ENCODE data around the gene EHD4.

EHD4 gene

GRCh38 chr15:41949401-41950126, 22.8 kb downstream of the EHD4 start:
- H3F3A ChIP-seq (ENCODE audit: low read depth): no peaks in the 10 kb centered on the region
- no peaks in the 10 kb centered on the region for H4K20me1 ChIP-seq (ENCODE audit: insufficient read depth, low read length, poor library complexity, severe bottlenecking)
- H3K36me3 ChIP-seq (ENCODE audit: insufficient read depth, low read length): peaks cover 3% of the 10 kb centered on the region; the same call in 1 of the 2 replicates
- H3K9me3 ChIP-seq (ENCODE audit: insufficient read depth, low read depth, low read length): no peaks in the 10 kb centered on the region
- H3K9ac ChIP-seq (ENCODE audit: low read depth, low read length, poor library complexity, severe bottlenecking): no peak overlapping the region
- TF ChIP-seq EZH2phosphoT487 (IDR thresholded peaks at IDR 0.05; ENCODE audit: borderline replicate concordance): no peak
- no peak for TF ChIP-seq CTCF (conservative IDR thresholded peaks at IDR 0.05; ENCODE audit: low read length)
- H3K4me2 ChIP-seq (ENCODE audit: low read depth, low read length, poor library complexity, severe bottlenecking): no peak overlapping the region
- H3K4me3 ChIP-seq (ENCODE audit: low read length, poor library complexity, severe bottlenecking): no peak overlapping the region
- no peak overlapping the region for H2AFZ ChIP-seq (ENCODE audit: low read length)
- H3K4me1 ChIP-seq (ENCODE audit: insufficient read depth, low read length, poor library complexity, severe bottlenecking): no peaks in the 10 kb centered on the region
- H3K9me2 ChIP-seq (replicated peaks; ENCODE audit: low read depth, low read length): no peaks in the 10 kb centered on the region
- no peaks in the 10 kb centered on the region for H3K27me3 ChIP-seq (ENCODE audit: insufficient read depth, low read length, poor library complexity, severe bottlenecking)
- H3K79me2 ChIP-seq (ENCODE audit: insufficient read depth, low read length): no peaks in the 10 kb centered on the region

- Histone ChIP-seq H2AFZ (ENCODE audit: low read length) (no peak overlapping the region), H3K4me2 (ENCODE audit: low read depth, low read length, poor library complexity, severe bottlenecking) (no peak overlapping the region), H3K9me2 (replicated peaks; ENCODE audit: low read depth, low read length) (no peaks in the 10 kb centered on the region), H3K4me3 (ENCODE audit: low read length, poor library complexity, severe bottlenecking) (no peak overlapping the region), H3F3A (ENCODE audit: low read depth) (no peaks in the 10 kb centered on the region), H3K36me3 (ENCODE audit: insufficient read depth, low read length) (peaks cover 2% of the 10 kb centered on the region; the same call in 1 of the 2 replicates), H4K20me1 (ENCODE audit: insufficient read depth, low read length, poor library complexity, severe bottlenecking) (no peaks in the 10 kb centered on the region), H3K27me3 (ENCODE audit: insufficient read depth, low read length, poor library complexity, severe bottlenecking) (no peaks in the 10 kb centered on the region), H3K9me3 (ENCODE audit: insufficient read depth, low read depth, low read length) (no peaks in the 10 kb centered on the region), H3K79me2 (ENCODE audit: insufficient read depth, low read length) (no peaks in the 10 kb centered on the region), H3K9ac (ENCODE audit: low read depth, low read length, poor library complexity, severe bottlenecking) (no peak overlapping the region), H3K4me1 (ENCODE audit: insufficient read depth, low read length, poor library complexity, severe bottlenecking) (no peaks in the 10 kb centered on the region)
- TF ChIP-seq EZH2phosphoT487 (IDR thresholded peaks at IDR 0.05; ENCODE audit: borderline replicate concordance): no peak
- no peak for TF ChIP-seq CTCF (conservative IDR thresholded peaks at IDR 0.05; ENCODE audit: low read length)
These were observed 23.9 kb downstream of the EHD4 start for GRCh38 chr15:41948490-41948889.

DNA sequence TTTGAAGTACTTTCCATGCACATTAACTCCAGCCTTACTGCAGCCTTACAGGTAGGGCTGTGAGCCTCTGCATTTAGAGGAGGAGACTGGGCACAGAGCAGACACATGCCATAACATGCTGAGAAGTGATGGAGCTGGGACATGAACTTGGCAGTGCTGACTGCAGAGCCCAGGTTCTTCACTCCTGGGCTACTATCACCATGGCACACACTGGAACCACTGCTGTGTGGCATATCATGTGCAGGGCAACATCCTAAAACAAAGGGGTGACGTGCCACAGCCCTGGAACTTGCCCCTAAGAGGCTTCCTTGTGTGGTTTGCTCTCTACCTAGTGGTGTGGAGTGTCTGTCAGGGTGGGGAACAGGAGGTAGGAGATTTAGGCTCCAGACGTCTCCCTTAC, 25.4 kb downstream of the EHD4 start:
- H3K36me3 ChIP-seq (ENCODE audit: insufficient read depth, low read length): no peaks in the 10 kb centered on the region; the same call in 1 of the 2 replicates
- no peaks in the 10 kb centered on the region for H3K4me1 ChIP-seq (ENCODE audit: insufficient read depth, low read length, poor library complexity, severe bottlenecking)
- H3F3A ChIP-seq (ENCODE audit: low read depth): no peaks in the 10 kb centered on the region
- no peaks in the 10 kb centered on the region for H3K9me3 ChIP-seq (ENCODE audit: insufficient read depth, low read depth, low read length)
- H3K9ac ChIP-seq (ENCODE audit: low read depth, low read length, poor library complexity, severe bottlenecking): no peak overlapping the region
- H3K4me2 ChIP-seq (ENCODE audit: low read depth, low read length, poor library complexity, severe bottlenecking): no peak overlapping the region
- no peak overlapping the region for H2AFZ ChIP-seq (ENCODE audit: low read length)
- H3K27me3 ChIP-seq (ENCODE audit: insufficient read depth, low read length, poor library complexity, severe bottlenecking): no peaks in the 10 kb centered on the region
- H3K4me3 ChIP-seq (ENCODE audit: low read length, poor library complexity, severe bottlenecking): no peak overlapping the region
- no peaks in the 10 kb centered on the region for H3K9me2 ChIP-seq (replicated peaks; ENCODE audit: low read depth, low read length)
- no peaks in the 10 kb centered on the region for H4K20me1 ChIP-seq (ENCODE audit: insufficient read depth, low read length, poor library complexity, severe bottlenecking)
- TF ChIP-seq CTCF (conservative IDR thresholded peaks at IDR 0.05; ENCODE audit: low read length) (no peak), EZH2phosphoT487 (IDR thresholded peaks at IDR 0.05; ENCODE audit: borderline replicate concordance) (no peak)
- H3K79me2 ChIP-seq (ENCODE audit: insufficient read depth, low read length): no peaks in the 10 kb centered on the region

All from Loucy (cell line).